HCT116 (cell line): ENCODE measurements around the gene DNLZ. TPM values are rescaled to one million over a fixed set of nuclear protein-coding genes. Genes with fewer than 3 reads are reported as not detected.

Experiments used
- ATAC-seq: fragments of 200-7000 bp; cut with Tn5 transposase; 2 replicates; pipeline ENCODE4 v1.9.1; 2020; ENCODE audit warnings: mild to moderate bottlenecking, moderate library complexity
- BruUV-seq: library from RNA; stranded (reverse); fragments of 400-500 nt; replicated peaks from 2 replicates; lab custom pipeline; 2021; lab: Mats Ljungman, UMichigan
- CTCF ChIA-PET: fragments of 300-600 bp; sonication (Branson Sonifier 250); formaldehyde crosslinking; loops from one replicate; lab custom pipeline; 2021; ENCODE audit warnings: antibody characterized with exemption; lab: Charles Lee
- POLR2A ChIA-PET: fragments of 300-600, 350-600 bp; sonication (Branson Sonifier 250); formaldehyde crosslinking; loops from one replicate; lab custom pipeline; 2021; ENCODE audit warnings: antibody characterized with exemption; lab: Charles Lee
- RAD21 ChIA-PET, 2 experiments: fragments of 300-600 bp; sonication (Branson Sonifier 250); formaldehyde crosslinking; loops; one replicate each; lab custom pipeline; 2023; ENCODE audit warnings: low total read pairs in 2 of 2; ENCODE audit not compliant: uncharacterized antibody in 2 of 2, unreplicated experiment in 2 of 2, low non-redundant PET in 1 of 2; lab: Charles Lee
- DNase-seq: peaks from one replicate; pipeline ENCODE4 v3.0.0-alpha.2; 2010; ENCODE audit warnings: low read depth, low spot score
- H2AFZ ChIP-seq: fragments of 200-600 bp; shearing (Covaris generic), sonication (generic); 2 replicates; pipeline ENCODE4 v1.6.1; 2017; ENCODE audit warnings: low read depth, mixed run types, mixed read lengths, antibody characterized with exemption, low read length; ENCODE audit not compliant: poor library complexity, severe bottlenecking
- H3K27ac ChIP-seq: 2 replicates; pipeline ENCODE4 v1.5.1; 2012; ENCODE audit warnings: low read depth, low read length
- H3K27me3 ChIP-seq: fragments of 200-600 bp; sonication (generic); 2 replicates; pipeline ENCODE4 v1.6.1; 2016; ENCODE audit warnings: mixed run types, low read length, mixed read lengths; ENCODE audit not compliant: insufficient read depth
- H3K36me3 ChIP-seq, 2 experiments: fragments of 200-500 bp in 1 of 2; fragments of 200-600 bp in 1 of 2; sonication (Bioruptor generic) in 1 of 2; sonication (generic) in 1 of 2; 2 replicates each; pipeline versions ENCODE4 v1.5.1 to v1.6.1; 2014 to 2016; ENCODE audit warnings: low read length in 2 of 2, inconsistent platforms in 1 of 2, mixed read lengths in 1 of 2, mixed run types in 1 of 2; ENCODE audit not compliant: insufficient read depth in 2 of 2, control insufficient read depth in 1 of 2
- H3K4me1 ChIP-seq, 2 experiments: fragments of 200-600 bp in 1 of 2; sonication (generic) in 1 of 2; 2 replicates each; pipeline versions ENCODE4 v1.5.1 to v1.6.1; 2012 to 2017; ENCODE audit warnings: low read length in 2 of 2, inconsistent platforms in 1 of 2, mild to moderate bottlenecking in 1 of 2, mixed read lengths in 1 of 2, mixed run types in 1 of 2, moderate library complexity in 1 of 2; ENCODE audit not compliant: insufficient read depth in 2 of 2, control insufficient read depth in 1 of 2
- H3K4me2 ChIP-seq: fragments of 200-600 bp; sonication (generic); 2 replicates; pipeline ENCODE4 v1.6.1; 2017; ENCODE audit warnings: mixed run types, low read length, mixed read lengths
- H3K4me3 ChIP-seq, 2 experiments: fragments of 200-600 bp in 1 of 2; sonication (generic) in 1 of 2; replicated peaks in 1 of 2; 2 replicates each; pipeline ENCODE4 v1.5.1; 2011 to 2016; ENCODE audit warnings: low read length in 2 of 2, control low read depth in 1 of 2, low read depth in 1 of 2, mild to moderate bottlenecking in 1 of 2, mixed read lengths in 1 of 2, mixed run types in 1 of 2
- H3K79me2 ChIP-seq: fragments of 200-600 bp; sonication (generic); 2 replicates; pipeline ENCODE4 v1.6.1; 2017; ENCODE audit warnings: mild to moderate bottlenecking, mixed run types, low read length, moderate library complexity, mixed read lengths; ENCODE audit not compliant: insufficient read depth
- H3K9ac ChIP-seq: fragments of 200-600 bp; sonication (generic); 2 replicates; pipeline ENCODE4 v1.6.1; 2016; ENCODE audit warnings: low read length, mixed read lengths
- H3K9me2 ChIP-seq: fragments of 200-600 bp; sonication (generic), shearing (Covaris generic); 2 replicates; pipeline ENCODE4 v1.6.1; 2017; ENCODE audit warnings: mixed run types, mild to moderate bottlenecking, moderate library complexity; ENCODE audit not compliant: insufficient read depth
- H3K9me3 ChIP-seq, 2 experiments: fragments of 200-500 bp in 1 of 2; fragments of 200-600 bp in 1 of 2; sonication (Bioruptor generic) in 1 of 2; sonication (generic) in 1 of 2; 2 replicates each; pipeline ENCODE4 v1.6.1; 2014 to 2017; ENCODE audit warnings: low read length in 2 of 2, mixed read lengths in 2 of 2, inconsistent platforms in 1 of 2, low read depth in 1 of 2, mild to moderate bottlenecking in 1 of 2, mixed run types in 1 of 2, moderate library complexity in 1 of 2; ENCODE audit not compliant: control insufficient read depth in 1 of 2, insufficient read depth in 1 of 2
- H4K20me1 ChIP-seq: fragments of 200-600 bp; sonication (generic), shearing (Covaris generic); 2 replicates; pipeline ENCODE4 v1.6.1; 2017; ENCODE audit warnings: mixed run types, mild to moderate bottlenecking, moderate library complexity; ENCODE audit not compliant: insufficient read depth
- EZH2 ChIP-seq: fragments of 200-600 bp; sonication (generic); IDR thresholded peaks from 2 replicates; pipeline ENCODE4 v1.6.1; 2017; ENCODE audit warnings: antibody characterized with exemption, mixed run types
- EZH2phosphoT487 ChIP-seq: fragments of 200-600 bp; IDR thresholded peaks from 2 replicates; pipeline ENCODE4 v1.6.1; 2018; ENCODE audit warnings: antibody characterized with exemption, borderline replicate concordance
- JUND ChIP-seq: IDR thresholded peaks from 2 replicates; pipeline ENCODE4 v1.6.1; 2012
- MAX ChIP-seq: IDR thresholded peaks from 2 replicates; pipeline ENCODE4 v1.6.1; 2012
- POLR2AphosphoS5 ChIP-seq: IDR thresholded peaks from 2 replicates; pipeline ENCODE4 v1.6.1; 2011; ENCODE audit warnings: mild to moderate bottlenecking, low read depth, low read length, moderate library complexity
- RAD21 ChIP-seq: IDR thresholded peaks from 2 replicates; pipeline ENCODE4 v1.6.1; 2012; ENCODE audit warnings: low read depth, mild to moderate bottlenecking
- REST ChIP-seq: IDR thresholded peaks from 2 replicates; pipeline ENCODE4 v1.6.1; 2012; ENCODE audit warnings: low read depth
- SRF ChIP-seq: IDR thresholded peaks from 2 replicates; pipeline ENCODE4 v1.6.1; 2012; ENCODE audit warnings: low read depth
- TCF7L2 ChIP-seq: IDR thresholded peaks from 2 replicates; pipeline ENCODE4 v1.7.0; 2011; ENCODE audit warnings: borderline replicate concordance, inconsistent platforms; ENCODE audit not compliant: insufficient read depth, insufficient read length; ENCODE audit errors: extremely low read depth
- ZNF274 ChIP-seq: fragments of 200-500 bp; sonication (Bioruptor generic); IDR thresholded peaks from 2 replicates; pipeline ENCODE4 v1.6.1; 2014; ENCODE audit warnings: mild to moderate bottlenecking, low read depth, low read length, inconsistent platforms
- intact Hi-C: fragments of 100-400 bp; cut with micrococcal nuclease; formaldehyde crosslinking; loops from 2 replicates; pipeline ENCODE4 v1.10.0; 2022
- total RNA-seq: library from RNA; stranded (reverse); gene quantifications from one replicate; pipeline ENCODE4 v1.2.1, GENCODE V29; 2021; ENCODE audit not compliant: unreplicated experiment

DNLZ gene
- total RNA-seq, 1 experiment from 2014 or later, result 21.9 TPM

- no peak for ATAC-seq
- H4K20me1 ChIP-seq, result no peaks in the 10 kb centered on the region
- TF ChIP-seq ZNF274, result no peak
- no peak for TF ChIP-seq REST
- TF ChIP-seq TCF7L2, result no peak
- TF ChIP-seq EZH2, result no peak
- TF ChIP-seq MAX, result no peak
- TF ChIP-seq SRF, result no peak
- no peak for TF ChIP-seq EZH2phosphoT487
- no peak for TF ChIP-seq POLR2AphosphoS5
- no peak for TF ChIP-seq RAD21
- TF ChIP-seq JUND, result no peak
- TF ChIP-seq, all 23 proteins: peak for 0
- H3K36me3 ChIP-seq, result peaks cover 37 to 48% of the 10 kb centered on the region in 2 experiments; a peak in 3 of 4 replicates
- no TSS peak for BruUV-seq
- ChIA-PET RAD21 (no interaction called here), CTCF (no interaction called here), POLR2A (no interaction called here)
- peak overlapping the region; percentile 82 to 93 for H3K4me3 ChIP-seq
- H3K9ac ChIP-seq, result peak overlapping the region; percentile 84; the same call in 1 of the 2 replicates
- H3K4me2 ChIP-seq, result peak overlapping the region; percentile 89
- peaks cover 7 to 16% of the 10 kb centered on the region in 2 experiments for H3K4me1 ChIP-seq
- H3K79me2 ChIP-seq, result peaks cover 57% of the 10 kb centered on the region
- H2AFZ ChIP-seq, result no peak overlapping the region
- H3K9me3 ChIP-seq, result no peaks in the 10 kb centered on the region
- peak overlapping the region; percentile 92; the same call in 1 of the 2 replicates for H3K27ac ChIP-seq
- no peak for DNase-seq
- intact Hi-C loops, result no loop called here
- H3K9me2 ChIP-seq, result no peaks in the 10 kb centered on the region
- no peaks in the 10 kb centered on the region for H3K27me3 ChIP-seq
Measured at GRCh38 chr9:136398286-136398685, 34.7 kb upstream of the DNLZ start.
